HEK293 (cell line): Measurements from ENCODE around the gene CACUL1.

Source experiments
- CTCF ChIP-seq: fragments of 450-650 bp; formaldehyde crosslinking; IDR thresholded peaks from 2 replicates; pipeline ENCODE4 v1.5.1; 2016; ENCODE audit warnings: missing biosample characterization, missing genetic modification characterization
- REST ChIP-seq: fragments of 450-650 bp; formaldehyde crosslinking; IDR thresholded peaks from 2 replicates; pipeline ENCODE4 v1.5.1; 2016; ENCODE audit warnings: missing biosample characterization, missing genetic modification characterization
- ZBTB8A ChIP-seq: fragments of 450-650 bp; formaldehyde crosslinking; IDR thresholded peaks from 2 replicates; pipeline ENCODE4 v1.5.1; 2016; ENCODE audit warnings: missing biosample characterization, missing genetic modification characterization
- ZNF184 ChIP-seq: fragments of 450-650 bp; IDR thresholded peaks from 2 replicates; pipeline ENCODE4 v1.5.1; 2018; ENCODE audit warnings: missing biosample characterization, mild to moderate bottlenecking, missing genetic modification characterization
- ZNF274 ChIP-seq, 2 experiments: fragments of 200-500 bp in 1 of 2; fragments of 450-650 bp in 1 of 2; sonication (Bioruptor generic) in 1 of 2; formaldehyde crosslinking in 1 of 2; IDR thresholded peaks; 2 replicates each; pipeline versions ENCODE4 v1.5.1 to v1.6.1; 2014 to 2016; ENCODE audit warnings: borderline replicate concordance in 1 of 2, inconsistent platforms in 1 of 2, low read length in 1 of 2, missing biosample characterization in 1 of 2, missing genetic modification characterization in 1 of 2
- ZNF292 ChIP-seq: fragments of 450-650 bp; formaldehyde crosslinking; IDR thresholded peaks from 2 replicates; pipeline ENCODE4 v1.5.1; 2016; ENCODE audit warnings: low read depth, missing biosample characterization, missing genetic modification characterization, borderline replicate concordance
- ZNF558 ChIP-seq: fragments of 450-650 bp; formaldehyde crosslinking; IDR thresholded peaks from 2 replicates; pipeline ENCODE4 v1.5.1; 2016; ENCODE audit warnings: missing biosample characterization, missing genetic modification characterization

GRCh38 chr10:118738406-118738805, 16.4 kb downstream of the CACUL1 start:
- TF ChIP-seq CTCF (tag by site-specific recombination): no peak
- TF ChIP-seq ZNF184 (tag by site-specific recombination): no peak
- TF ChIP-seq ZNF274 (IDR thresholded peaks at IDR 0.05; ENCODE audit: low read length): no peak
- no peak for TF ChIP-seq ZNF274 (tag by site-specific recombination; IDR thresholded peaks at IDR 0.05; ENCODE audit: borderline replicate concordance)
- no peak for TF ChIP-seq REST (tag by site-specific recombination)
- no peak for TF ChIP-seq ZNF558 (tag by site-specific recombination)
- no peak for TF ChIP-seq ZBTB8A (tag by site-specific recombination)
- no peak for TF ChIP-seq ZNF292 (tag by site-specific recombination)
